Measurements from ENCODE around the gene DOK5.

GRCh38 chr20:54515793-54516628 is 40.6 kb downstream of the DOK5 start:
- TF ChIP-seq, protein P1, sequence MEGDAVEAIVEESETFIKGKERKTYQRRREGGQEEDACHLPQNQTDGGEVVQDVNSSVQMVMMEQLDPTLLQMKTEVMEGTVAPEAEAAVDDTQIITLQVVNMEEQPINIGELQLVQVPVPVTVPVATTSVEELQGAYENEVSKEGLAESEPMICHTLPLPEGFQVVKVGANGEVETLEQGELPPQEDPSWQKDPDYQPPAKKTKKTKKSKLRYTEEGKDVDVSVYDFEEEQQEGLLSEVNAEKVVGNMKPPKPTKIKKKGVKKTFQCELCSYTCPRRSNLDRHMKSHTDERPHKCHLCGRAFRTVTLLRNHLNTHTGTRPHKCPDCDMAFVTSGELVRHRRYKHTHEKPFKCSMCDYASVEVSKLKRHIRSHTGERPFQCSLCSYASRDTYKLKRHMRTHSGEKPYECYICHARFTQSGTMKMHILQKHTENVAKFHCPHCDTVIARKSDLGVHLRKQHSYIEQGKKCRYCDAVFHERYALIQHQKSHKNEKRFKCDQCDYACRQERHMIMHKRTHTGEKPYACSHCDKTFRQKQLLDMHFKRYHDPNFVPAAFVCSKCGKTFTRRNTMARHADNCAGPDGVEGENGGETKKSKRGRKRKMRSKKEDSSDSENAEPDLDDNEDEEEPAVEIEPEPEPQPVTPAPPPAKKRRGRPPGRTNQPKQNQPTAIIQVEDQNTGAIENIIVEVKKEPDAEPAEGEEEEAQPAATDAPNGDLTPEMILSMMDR (IDR thresholded peaks at IDR 0.05; ENCODE audit: low read length): no peak
- TF ChIP-seq EZH2 (optimal IDR thresholded peaks at IDR 0.05; ENCODE audit: low read depth, low read length) (no peak), EZH2phosphoT487 (IDR thresholded peaks at IDR 0.05; ENCODE audit: low read length) (no peak)
